A549 treated with GW870086 at 1 μM for 4 hours (cell line): ENCODE results near the gene PWWP3B. TPM values are rescaled to one million over a fixed set of nuclear protein-coding genes. Genes with fewer than 3 reads are reported as not detected.

Experiments used
- total RNA-seq: library from RNA; stranded (reverse); fragments of 200-300 nt; extraction: Qiagen RNA extraction; gene quantifications from 5 replicates; pipeline ENCODE4 v1.2.3, GENCODE V29; 2022; ENCODE audit warnings: low read depth

Gene PWWP3B
- total RNA-seq: not detected in 5 replicates

GRCh38 chrX:106168107-106168506, at the start of gene PWWP3B:
Gene PWWP3B (plus strand): TSS chrX:106168305. CDS start chrX:106205433, 37,128 bp downstream.

Other genes starting within 250 kb of the PWWP3B start
- gene SERPINA7, start 129.6 kb upstream of the PWWP3B start, total RNA-seq: not detected in 5 replicates